Measurements from ENCODE around the gene SOCS7. TPM values are rescaled to one million over a fixed set of nuclear protein-coding genes. Genes with fewer than 3 reads are reported as not detected.

The SOCS7 gene
- total and polyA plus RNA-seq, 2 experiments from 2014 or later: 5.0 to 29.2 TPM

- H3K27me3 Mint-ChIP-seq (ENCODE audit: insufficient read depth, low read depth, poor library complexity): peaks cover 11% of the 10 kb centered on the region
- H3K27ac Mint-ChIP-seq: no peak overlapping the region
- Histone ChIP-seq H2AFZ (peak overlapping the region; percentile 10; the same call in 1 of the 2 replicates), H3K36me3 (ENCODE audit: insufficient read depth) (no peaks in the 10 kb centered on the region), H3K27ac (ENCODE audit: low read depth) (no peak overlapping the region), H3K27me3 (ENCODE audit: insufficient read depth) (no peaks in the 10 kb centered on the region), H3K4me1 (ENCODE audit: insufficient read depth) (peaks cover 7% of the 10 kb centered on the region), H3K4me3 (no peak overlapping the region), H3F3A (replicated peaks; ENCODE audit: low read depth) (no peaks in the 10 kb centered on the region), H3K9me2 (ENCODE audit: insufficient read depth) (no peaks in the 10 kb centered on the region), H4K20me1 (replicated peaks; ENCODE audit: insufficient read depth) (no peaks in the 10 kb centered on the region), H3K4me2 (no peak overlapping the region), H3K79me2 (replicated peaks; ENCODE audit: insufficient read depth) (no peaks in the 10 kb centered on the region)
- ATAC-seq (no peak), DNase-seq (ENCODE audit: low spot score) (no peak)
- H3K36me3 Mint-ChIP-seq (ENCODE audit: low read depth): no peaks in the 10 kb centered on the region
- H3K4me3 Mint-ChIP-seq: no peak overlapping the region
- H3K4me1 Mint-ChIP-seq: peaks cover 20% of the 10 kb centered on the region
- no peaks in the 10 kb centered on the region for H3K9me3 Mint-ChIP-seq
- TF ChIP-seq EZH2 (IDR thresholded peaks at IDR 0.05; ENCODE audit: low read depth, unreplicated experiment) (no peak), NANOG (IDR thresholded peaks at IDR 0.05; ENCODE audit: borderline replicate concordance) (no peak), CREB1 (CRISPR knock-in tag; IDR thresholded peaks at IDR 0.05; ENCODE audit: low read depth) (no peak), REST (IDR thresholded peaks at IDR 0.05; ENCODE audit: unreplicated experiment) (no peak), POLR2AphosphoS5 (IDR thresholded peaks at IDR 0.05; ENCODE audit: low read depth) (no peak), ZNF331 (CRISPR knock-in tag; IDR thresholded peaks at IDR 0.05; ENCODE audit: low read depth) (no peak), ZNF462 (CRISPR knock-in tag; IDR thresholded peaks at IDR 0.05) (no peak), JUNB (IDR thresholded peaks at IDR 0.05; ENCODE audit: unreplicated experiment) (no peak), CTCF (conservative IDR thresholded peaks at IDR 0.05; ENCODE audit: low read depth in 2 of 2) (no peak)
These were observed 7.3 kb upstream of the SOCS7 start for GRCh38 chr17:38344420-38344745.
